SK-N-SH (cell line): ENCODE data around the gene THSD4.

ENCODE experiments used
- CTCF ChIP-seq: fragments of 200-600 bp; sonication (generic); IDR thresholded peaks from 2 replicates; pipeline ENCODE4 v1.6.1; 2017; ENCODE audit warnings: antibody characterized with exemption, mild to moderate bottlenecking, moderate library complexity
- EZH2phosphoT487 ChIP-seq: fragments of 200-600 bp; sonication (generic); IDR thresholded peaks from 2 replicates; pipeline ENCODE4 v1.6.1; 2017; ENCODE audit warnings: low read depth, mixed run types, mild to moderate bottlenecking, antibody characterized with exemption, moderate library complexity, borderline replicate concordance
- REST ChIP-seq: IDR thresholded peaks from 2 replicates; pipeline ENCODE4 v1.6.1; 2012; ENCODE audit warnings: mild to moderate bottlenecking, low read depth, low read length, moderate library complexity

- TF ChIP-seq CTCF (peak; percentile 44), EZH2phosphoT487 (no peak), REST (no peak)
These were observed 669.4 kb downstream of the THSD4 start for GRCh38 chr15:71784719-71785118.
